OCI-LY1 (cell line): ENCODE measurements around the gene AATK.

Experiments used
- EZH2 ChIP-seq: fragments of 200-600 bp; sonication (generic), shearing (Covaris generic); IDR thresholded peaks from 2 replicates; pipeline ENCODE4 v1.8.0; 2017; ENCODE audit warnings: borderline replicate concordance, mixed run types, mild to moderate bottlenecking, antibody characterized with exemption, low read length, moderate library complexity, mixed read lengths
- TF ChIP-seq, protein P1 (sequence below): fragments of 200-600 bp; sonication (generic), shearing (Covaris generic); IDR thresholded peaks from 2 replicates; pipeline ENCODE4 v1.5.1; 2017; ENCODE audit warnings: mild to moderate bottlenecking, antibody characterized with exemption, low read length, moderate library complexity, mixed read lengths

GRCh38 chr17:81100668-81101067 lies 65.4 kb downstream of the AATK start:
- TF ChIP-seq, protein P1, sequence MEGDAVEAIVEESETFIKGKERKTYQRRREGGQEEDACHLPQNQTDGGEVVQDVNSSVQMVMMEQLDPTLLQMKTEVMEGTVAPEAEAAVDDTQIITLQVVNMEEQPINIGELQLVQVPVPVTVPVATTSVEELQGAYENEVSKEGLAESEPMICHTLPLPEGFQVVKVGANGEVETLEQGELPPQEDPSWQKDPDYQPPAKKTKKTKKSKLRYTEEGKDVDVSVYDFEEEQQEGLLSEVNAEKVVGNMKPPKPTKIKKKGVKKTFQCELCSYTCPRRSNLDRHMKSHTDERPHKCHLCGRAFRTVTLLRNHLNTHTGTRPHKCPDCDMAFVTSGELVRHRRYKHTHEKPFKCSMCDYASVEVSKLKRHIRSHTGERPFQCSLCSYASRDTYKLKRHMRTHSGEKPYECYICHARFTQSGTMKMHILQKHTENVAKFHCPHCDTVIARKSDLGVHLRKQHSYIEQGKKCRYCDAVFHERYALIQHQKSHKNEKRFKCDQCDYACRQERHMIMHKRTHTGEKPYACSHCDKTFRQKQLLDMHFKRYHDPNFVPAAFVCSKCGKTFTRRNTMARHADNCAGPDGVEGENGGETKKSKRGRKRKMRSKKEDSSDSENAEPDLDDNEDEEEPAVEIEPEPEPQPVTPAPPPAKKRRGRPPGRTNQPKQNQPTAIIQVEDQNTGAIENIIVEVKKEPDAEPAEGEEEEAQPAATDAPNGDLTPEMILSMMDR = no peak
- no peak for TF ChIP-seq EZH2
